Activated CD8-positive, alpha-beta memory T cell treated with anti-CD3 and anti-CD28 coated beads, Interleukin-2, amount 10 ng/mL, durations not matched to agents 7 days and 5 days (primary cell): ENCODE results near the gene G6PC2. TPM values are rescaled to one million over a fixed set of nuclear protein-coding genes. Genes with fewer than 3 reads are reported as not detected.

Source experiments
- ATAC-seq: fragments of 150-1000 bp; cut with Tn5 transposase; one replicate; pipeline ENCODE4 v1.10.0; 2021; ENCODE audit warnings: moderate library complexity
- CTCF ChIA-PET: fragments of 350-600 bp; sonication (Branson Sonifier 250); formaldehyde crosslinking; loops from one replicate; lab custom pipeline; 2021; ENCODE audit warnings: antibody characterized with exemption; lab: Charles Lee
- DNase-seq: peaks from one replicate; pipeline ENCODE4 v3.0.0-alpha.2; 2020
- H3K27ac Mint-ChIP-seq: one replicate; pipeline ENCODE4 v1.8.0; 2021; ENCODE audit warnings: mild to moderate bottlenecking, mixed read lengths
- H3K27me3 Mint-ChIP-seq: one replicate; pipeline ENCODE4 v1.8.0; 2021; ENCODE audit warnings: mixed read lengths
- H3K36me3 Mint-ChIP-seq: one replicate; pipeline ENCODE4 v1.8.0; 2021; ENCODE audit warnings: mild to moderate bottlenecking, mixed read lengths
- H3K4me1 Mint-ChIP-seq: one replicate; pipeline ENCODE4 v1.8.0; 2021; ENCODE audit warnings: mixed read lengths
- H3K4me3 Mint-ChIP-seq: one replicate; pipeline ENCODE4 v1.8.0; 2021; ENCODE audit warnings: mild to moderate bottlenecking, moderate library complexity, mixed read lengths
- H3K9me3 Mint-ChIP-seq: one replicate; pipeline ENCODE4 v1.8.0; 2022; ENCODE audit warnings: low read depth, mixed read lengths
- total RNA-seq, 2 experiments: library from RNA; stranded (reverse); gene quantifications; one replicate each; pipeline ENCODE4 v1.2.3, GENCODE V29; 2021

Gene G6PC2
- total RNA-seq, 2 experiments from 2014 or later: not detected

- CTCF ChIA-PET: no interaction called here
- H3K36me3 Mint-ChIP-seq: no peaks in the 10 kb centered on the region
- no peak for ATAC-seq
- DNase-seq: no peak
- no peaks in the 10 kb centered on the region for H3K9me3 Mint-ChIP-seq
- H3K4me1 Mint-ChIP-seq: peaks cover 7% of the 10 kb centered on the region
- no peak overlapping the region for H3K4me3 Mint-ChIP-seq
- H3K27me3 Mint-ChIP-seq: peaks cover 9% of the 10 kb centered on the region
- no peak overlapping the region for H3K27ac Mint-ChIP-seq
These were observed 38.0 kb downstream of the G6PC2 start for GRCh38 chr2:168939061-168939460.

GRCh38 chr2:168939918-168940317 lies 38.8 kb downstream of the G6PC2 start:
- peaks cover 7% of the 10 kb centered on the region for H3K4me1 Mint-ChIP-seq
- H3K4me3 Mint-ChIP-seq: no peak overlapping the region
- no peaks in the 10 kb centered on the region for H3K36me3 Mint-ChIP-seq
- peaks cover 17% of the 10 kb centered on the region for H3K27me3 Mint-ChIP-seq
- ATAC-seq: peak; percentile 36
- no peak for DNase-seq
- H3K27ac Mint-ChIP-seq: no peak overlapping the region
- CTCF ChIA-PET: interaction anchor here (1.7 kb wide), 1 partner anchor 170 kb away, joined by 4 read pairs; no protein-coding TSS in a partner anchor
- no peaks in the 10 kb centered on the region for H3K9me3 Mint-ChIP-seq

- Mint-ChIP-seq H3K4me1 (peaks cover 7% of the 10 kb centered on the region), H3K36me3 (no peaks in the 10 kb centered on the region), H3K9me3 (no peaks in the 10 kb centered on the region), H3K4me3 (no peak overlapping the region), H3K27ac (no peak overlapping the region), H3K27me3 (peaks cover 22% of the 10 kb centered on the region)
- CTCF ChIA-PET: interaction anchor here (1.7 kb wide), 1 partner anchor 169 kb away, joined by 4 read pairs; no protein-coding TSS in a partner anchor
- no peak for DNase-seq
- ATAC-seq: no peak
These were observed 40.2 kb downstream of the G6PC2 start for GRCh38 chr2:168941297-168941696.

GRCh38 chr2:168944065-168944464 lies 43.0 kb downstream of the G6PC2 start:
- CTCF ChIA-PET: no interaction called here
- DNase-seq (no peak), ATAC-seq (no peak)
- Mint-ChIP-seq H3K27ac (no peak overlapping the region), H3K36me3 (no peaks in the 10 kb centered on the region), H3K4me3 (no peak overlapping the region), H3K27me3 (peaks cover 18% of the 10 kb centered on the region), H3K9me3 (no peaks in the 10 kb centered on the region), H3K4me1 (peaks cover 13% of the 10 kb centered on the region)

- H3K36me3 Mint-ChIP-seq: no peaks in the 10 kb centered on the region
- CTCF ChIA-PET: no interaction called here
- peaks cover 23% of the 10 kb centered on the region for H3K27me3 Mint-ChIP-seq
- DNase-seq (no peak), ATAC-seq (no peak)
- peaks cover 6% of the 10 kb centered on the region for H3K4me1 Mint-ChIP-seq
- H3K9me3 Mint-ChIP-seq: peaks cover 4% of the 10 kb centered on the region
- H3K27ac Mint-ChIP-seq: no peak overlapping the region
- H3K4me3 Mint-ChIP-seq: no peak overlapping the region
These were observed 44.4 kb downstream of the G6PC2 start for GRCh38 chr2:168945508-168945907.

GRCh38 chr2:168948621-168949212 lies 47.6 kb downstream of the G6PC2 start:
- DNase-seq (no peak), ATAC-seq (no peak)
- H3K4me1 Mint-ChIP-seq: peaks cover 6% of the 10 kb centered on the region
- no peak overlapping the region for H3K4me3 Mint-ChIP-seq
- H3K9me3 Mint-ChIP-seq: peaks cover 6% of the 10 kb centered on the region
- H3K27me3 Mint-ChIP-seq: peaks cover 28% of the 10 kb centered on the region
- no peak overlapping the region for H3K27ac Mint-ChIP-seq
- H3K36me3 Mint-ChIP-seq: peaks cover 4% of the 10 kb centered on the region
- CTCF ChIA-PET: interaction anchor here (0.9 to 2.7 kb wide), 8 partner anchors 9 to 161 kb away, joined by 3 to 10 read pairs (median 3); no protein-coding TSS in a partner anchor

GRCh38 chr2:168949324-168949723 lies 48.2 kb downstream of the G6PC2 start:
- peaks cover 6% of the 10 kb centered on the region for H3K9me3 Mint-ChIP-seq
- H3K36me3 Mint-ChIP-seq: peaks cover 6% of the 10 kb centered on the region
- H3K4me3 Mint-ChIP-seq: no peak overlapping the region
- peaks cover 6% of the 10 kb centered on the region for H3K4me1 Mint-ChIP-seq
- peaks cover 23% of the 10 kb centered on the region for H3K27me3 Mint-ChIP-seq
- CTCF ChIA-PET: interaction anchor here (0.9 to 2.7 kb wide), 6 partner anchors 9 to 160 kb away, joined by 3 to 10 read pairs (median 4); no protein-coding TSS in a partner anchor
- H3K27ac Mint-ChIP-seq: no peak overlapping the region
- DNase-seq: no peak
- ATAC-seq: no peak

GRCh38 chr2:168951871-168952270 lies 50.8 kb downstream of the G6PC2 start:
- Mint-ChIP-seq H3K27me3 (peaks cover 14% of the 10 kb centered on the region), H3K4me1 (peaks cover 6% of the 10 kb centered on the region), H3K4me3 (no peak overlapping the region), H3K27ac (no peak overlapping the region), H3K9me3 (peaks cover 8% of the 10 kb centered on the region), H3K36me3 (peaks cover 7% of the 10 kb centered on the region)
- DNase-seq (no peak), ATAC-seq (no peak)
- CTCF ChIA-PET: no interaction called here

- Mint-ChIP-seq H3K9me3 (peaks cover 8% of the 10 kb centered on the region), H3K4me1 (peaks cover 6% of the 10 kb centered on the region), H3K4me3 (no peak overlapping the region), H3K36me3 (peaks cover 7% of the 10 kb centered on the region), H3K27me3 (peaks cover 12% of the 10 kb centered on the region), H3K27ac (no peak overlapping the region)
- DNase-seq (no peak), ATAC-seq (no peak)
- CTCF ChIA-PET: no interaction called here
These were observed 51.3 kb downstream of the G6PC2 start for GRCh38 chr2:168952424-168952823.

- no peak overlapping the region for H3K27ac Mint-ChIP-seq
- DNase-seq (no peak), ATAC-seq (no peak)
- no peaks in the 10 kb centered on the region for H3K4me1 Mint-ChIP-seq
- peaks cover 8% of the 10 kb centered on the region for H3K9me3 Mint-ChIP-seq
- H3K27me3 Mint-ChIP-seq: peaks cover 12% of the 10 kb centered on the region
- H3K4me3 Mint-ChIP-seq: no peak overlapping the region
- peaks cover 7% of the 10 kb centered on the region for H3K36me3 Mint-ChIP-seq
- CTCF ChIA-PET: no interaction called here
These were observed 53.2 kb downstream of the G6PC2 start for GRCh38 chr2:168954256-168954655.

- no peak for ATAC-seq
- Mint-ChIP-seq H3K27ac (no peak overlapping the region), H3K27me3 (peaks cover 9% of the 10 kb centered on the region), H3K9me3 (peaks cover 4% of the 10 kb centered on the region), H3K4me3 (no peak overlapping the region), H3K36me3 (peaks cover 7% of the 10 kb centered on the region), H3K4me1 (no peaks in the 10 kb centered on the region)
- DNase-seq: no peak
- CTCF ChIA-PET: no interaction called here
These were observed 54.2 kb downstream of the G6PC2 start for GRCh38 chr2:168955321-168955720.

GRCh38 chr2:168956392-168956791 lies 55.3 kb downstream of the G6PC2 start:
- H3K27ac Mint-ChIP-seq: no peak overlapping the region
- H3K4me3 Mint-ChIP-seq: no peak overlapping the region
- DNase-seq (no peak), ATAC-seq (no peak)
- CTCF ChIA-PET: no interaction called here
- peaks cover 7% of the 10 kb centered on the region for H3K27me3 Mint-ChIP-seq
- peaks cover 7% of the 10 kb centered on the region for H3K36me3 Mint-ChIP-seq
- peaks cover 1% of the 10 kb centered on the region for H3K4me1 Mint-ChIP-seq
- peaks cover 4% of the 10 kb centered on the region for H3K9me3 Mint-ChIP-seq
